Mesendoderm (in vitro differentiated cells): Measurements from ENCODE around the gene CHMP4A.

Experiments used
- DNase-seq: peaks from one replicate; pipeline ENCODE4 v3.0.0; 2013
- H2AK5ac ChIP-seq: 2 replicates; pipeline ENCODE4 v1.6.1; 2013; ENCODE audit warnings: low read length, inconsistent platforms
- H2BK120ac ChIP-seq: 2 replicates; pipeline ENCODE4 v1.6.1; 2013; ENCODE audit warnings: low read depth, mild to moderate bottlenecking, low read length, moderate library complexity, mixed read lengths
- H2BK15ac ChIP-seq: replicated peaks from 2 replicates; pipeline ENCODE4 v1.6.1; 2013; ENCODE audit warnings: low read depth, mild to moderate bottlenecking, moderate library complexity
- H2BK5ac ChIP-seq: 2 replicates; pipeline ENCODE4 v1.6.1; 2013; ENCODE audit warnings: low read length, inconsistent platforms
- H3K18ac ChIP-seq: 2 replicates; pipeline ENCODE4 v1.6.1; 2013; ENCODE audit warnings: mild to moderate bottlenecking, low read length, mixed read lengths
- H3K23ac ChIP-seq: one replicate; pipeline ENCODE4 v1.6.1; 2013; ENCODE audit warnings: low read length
- H3K27ac ChIP-seq: 2 replicates; pipeline ENCODE4 v1.5.1; 2013; ENCODE audit warnings: low read depth, mild to moderate bottlenecking, inconsistent platforms, low read length, moderate library complexity
- H3K27me3 ChIP-seq: 2 replicates; pipeline ENCODE4 v1.6.1; 2013; ENCODE audit warnings: low read length, control low read depth, mild to moderate bottlenecking, inconsistent platforms; ENCODE audit not compliant: insufficient read depth, poor library complexity
- H3K36me3 ChIP-seq: 2 replicates; pipeline ENCODE4 v1.6.1; 2013; ENCODE audit warnings: low read length, inconsistent platforms; ENCODE audit not compliant: control insufficient read depth, insufficient read depth
- H3K4ac ChIP-seq: one replicate; pipeline ENCODE4 v1.6.1; 2013; ENCODE audit warnings: low read depth, mild to moderate bottlenecking, low read length, moderate library complexity
- H3K4me1 ChIP-seq: 2 replicates; pipeline ENCODE4 v1.6.1; 2013; ENCODE audit warnings: low read depth, low read length, inconsistent platforms; ENCODE audit not compliant: control insufficient read depth
- H3K4me2 ChIP-seq: 2 replicates; pipeline ENCODE4 v1.6.1; 2013; ENCODE audit warnings: low read length
- H3K4me3 ChIP-seq: 2 replicates; pipeline ENCODE4 v1.5.1; 2013; ENCODE audit warnings: mild to moderate bottlenecking, low read length
- H3K56ac ChIP-seq: one replicate; pipeline ENCODE4 v1.6.1; 2013; ENCODE audit warnings: low read length
- H3K79me1 ChIP-seq: 2 replicates; pipeline ENCODE4 v1.6.1; 2013; ENCODE audit warnings: low read length, inconsistent platforms
- H3K79me2 ChIP-seq: 2 replicates; pipeline ENCODE4 v1.6.1; 2013; ENCODE audit warnings: mild to moderate bottlenecking, low read length; ENCODE audit not compliant: control insufficient read depth, insufficient read depth
- H3K9ac ChIP-seq: 2 replicates; pipeline ENCODE4 v1.6.1; 2013; ENCODE audit warnings: low read length, inconsistent platforms
- H4K5ac ChIP-seq: one replicate; pipeline ENCODE4 v1.6.1; 2013; ENCODE audit warnings: low read length
- H4K8ac ChIP-seq: one replicate; pipeline ENCODE4 v1.6.1; 2013; ENCODE audit warnings: low read depth, mild to moderate bottlenecking, control low read depth, low read length, moderate library complexity
- WGBS: extraction: QIAGEN DNeasy Blood & Tissue Kit; methylation state at CpG from one replicate; pipeline ENCODE4 v1.1.7; 2013; ENCODE audit warnings: low lambda C conversion rate, missing lambda C conversion rate; ENCODE audit not compliant: insufficient coverage; ENCODE audit errors: extremely low coverage; 5-methylcytosine and 5-hydroxymethylcytosine counted together

Gene CHMP4A

DNA sequence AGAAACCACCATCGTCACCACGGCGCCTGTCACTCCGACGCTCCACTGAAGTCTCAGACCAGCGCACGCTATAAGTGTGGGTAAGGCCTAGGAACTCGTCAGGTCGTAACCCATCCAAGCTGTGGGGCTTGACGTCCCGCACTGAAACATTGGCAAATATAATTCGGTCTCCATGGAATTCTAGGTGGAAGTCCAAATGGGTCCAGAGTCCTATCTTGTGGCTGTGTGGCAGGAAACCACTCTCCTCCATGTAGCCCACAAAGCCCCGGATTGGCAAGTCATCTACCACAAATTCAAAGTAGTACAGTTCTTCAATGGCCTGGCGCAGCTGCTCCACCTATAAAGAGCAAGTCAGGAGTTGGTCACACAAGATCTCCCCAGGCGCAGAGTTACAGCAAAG lies 20.4 kb downstream of the CHMP4A start:
- Histone ChIP-seq H3K4me2 (no peak overlapping the region), H3K27me3 (no peaks in the 10 kb centered on the region), H3K79me2 (peaks cover 2% of the 10 kb centered on the region), H3K18ac (no peak overlapping the region), H3K4ac (no peak overlapping the region), H4K5ac (no peak overlapping the region), H2AK5ac (no peak overlapping the region), H3K9ac (no peak overlapping the region), H3K4me3 (no peak overlapping the region), H4K8ac (no peak overlapping the region), H3K79me1 (peaks cover 1% of the 10 kb centered on the region), H2BK15ac (no peak overlapping the region), H3K4me1 (peaks cover 2% of the 10 kb centered on the region), H2BK120ac (no peak overlapping the region), H3K23ac (no peak overlapping the region), H2BK5ac (no peak overlapping the region), H3K36me3 (peaks cover 4% of the 10 kb centered on the region), H3K27ac (no peak overlapping the region), H3K56ac (no peak overlapping the region)
- no peak for DNase-seq
- WGBS, result no CpG with 5 or more reads among the region's 15 CpGs

GRCh38 chr14:24190416-24190815 lies 22.9 kb downstream of the CHMP4A start:
- Histone ChIP-seq H4K8ac (no peak overlapping the region), H3K4ac (no peak overlapping the region), H3K79me1 (peaks cover 12% of the 10 kb centered on the region), H2BK120ac (no peak overlapping the region), H3K4me2 (no peak overlapping the region), H3K4me1 (peaks cover 6% of the 10 kb centered on the region), H3K18ac (no peak overlapping the region), H2BK15ac (no peak overlapping the region), H2AK5ac (no peak overlapping the region), H3K36me3 (peaks cover 10% of the 10 kb centered on the region), H3K56ac (no peak overlapping the region), H3K27ac (no peak overlapping the region), H2BK5ac (no peak overlapping the region), H3K79me2 (peaks cover 11% of the 10 kb centered on the region), H3K9ac (no peak overlapping the region), H3K27me3 (no peaks in the 10 kb centered on the region), H3K4me3 (no peak overlapping the region), H3K23ac (no peak overlapping the region), H4K5ac (no peak overlapping the region)
- DNase-seq, result no peak
- no CpG with 5 or more reads among the region's 10 CpGs for WGBS

DNA sequence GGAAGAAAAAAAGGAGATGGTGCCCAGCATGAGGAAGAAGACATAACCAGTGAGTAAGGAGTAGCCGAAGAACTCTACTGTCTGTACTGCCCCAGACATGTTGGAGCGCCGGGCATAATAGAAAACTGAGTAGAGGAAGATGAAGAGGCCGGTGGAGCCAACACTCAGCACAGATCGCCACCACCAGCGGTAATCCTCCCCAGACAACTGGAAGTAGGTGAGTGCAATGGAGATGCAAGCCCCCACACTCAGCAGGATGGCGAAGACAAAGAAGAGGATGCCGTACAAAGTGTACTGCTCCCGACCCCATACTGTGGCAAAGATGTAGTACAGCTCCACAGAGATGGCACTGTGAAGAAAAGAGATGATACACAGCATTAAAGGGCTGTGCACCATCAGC lies 23.8 kb downstream of the CHMP4A start:
- no peak overlapping the region for H2AK5ac ChIP-seq
- no peak overlapping the region for H2BK5ac ChIP-seq
- no peak overlapping the region for H3K4me2 ChIP-seq
- no peak overlapping the region for H4K8ac ChIP-seq
- no peak overlapping the region for H3K4me3 ChIP-seq
- H3K27ac ChIP-seq, result no peak overlapping the region
- peaks cover 13% of the 10 kb centered on the region for H3K36me3 ChIP-seq
- H3K23ac ChIP-seq, result no peak overlapping the region
- no CpG with 5 or more reads among the region's 9 CpGs for WGBS
- no peak overlapping the region for H3K18ac ChIP-seq
- peak overlapping the region; percentile 88 for H4K5ac ChIP-seq
- no peak overlapping the region for H3K4ac ChIP-seq
- peak overlapping the region; percentile 56 for H3K9ac ChIP-seq
- peaks cover 12% of the 10 kb centered on the region for H3K79me1 ChIP-seq
- peaks cover 11% of the 10 kb centered on the region for H3K79me2 ChIP-seq
- no peak overlapping the region for H2BK120ac ChIP-seq
- no peak for DNase-seq
- peaks cover 6% of the 10 kb centered on the region for H3K4me1 ChIP-seq
- no peak overlapping the region for H2BK15ac ChIP-seq
- H3K56ac ChIP-seq, result peak overlapping the region; percentile 37
- H3K27me3 ChIP-seq, result no peaks in the 10 kb centered on the region

GRCh38 chr14:24189059-24189375 lies 24.3 kb downstream of the CHMP4A start:
- Histone ChIP-seq H2BK15ac (no peak overlapping the region), H3K4me1 (peaks cover 6% of the 10 kb centered on the region), H3K27ac (no peak overlapping the region), H3K36me3 (peaks cover 13% of the 10 kb centered on the region), H2BK120ac (no peak overlapping the region), H2BK5ac (no peak overlapping the region), H3K23ac (no peak overlapping the region), H3K27me3 (no peaks in the 10 kb centered on the region), H3K4ac (no peak overlapping the region), H4K8ac (peak overlapping the region; percentile 78), H3K4me3 (no peak overlapping the region), H3K9ac (peak overlapping the region; percentile 56), H3K79me2 (peaks cover 11% of the 10 kb centered on the region), H3K4me2 (no peak overlapping the region), H2AK5ac (no peak overlapping the region), H4K5ac (peak overlapping the region; percentile 88), H3K56ac (peak overlapping the region; percentile 37), H3K18ac (no peak overlapping the region), H3K79me1 (peaks cover 12% of the 10 kb centered on the region)
- DNase-seq, result no peak
- no CpG with 5 or more reads among the region's 3 CpGs for WGBS

GRCh38 chr14:24188251-24189058 lies 24.8 kb downstream of the CHMP4A start, which contains the start of gene IPO4:
Gene IPO4 (minus strand): TSS chr14:24188816. CDS start chr14:24188787, 29 bp downstream.
- H3K27ac ChIP-seq, result peak within 1 kb of the TSS; percentile 75
- no peak within 1 kb of the TSS for H2BK5ac ChIP-seq
- H3K23ac ChIP-seq, result peak within 1 kb of the TSS; percentile 72
- H3K18ac ChIP-seq, result peak within 1 kb of the TSS; percentile 44
- H4K8ac ChIP-seq, result peak within 1 kb of the TSS; percentile 78
- peak within 1 kb of the TSS; percentile 99 for H3K56ac ChIP-seq
- no CpG with 5 or more reads among the region's 65 CpGs for WGBS
- no peak within 1 kb of the TSS for H3K4ac ChIP-seq
- no peak within 1 kb of the TSS for H2AK5ac ChIP-seq
- H3K79me2 ChIP-seq, result peaks cover 11% of the 10 kb centered on the region
- peaks cover 6% of the 10 kb centered on the region for H3K4me1 ChIP-seq
- H3K4me3 ChIP-seq, result peak within 1 kb of the TSS; percentile 89
- H3K9ac ChIP-seq, result peak within 1 kb of the TSS; percentile 95
- no peak within 1 kb of the TSS for H2BK120ac ChIP-seq
- no peaks in the 10 kb centered on the region for H3K27me3 ChIP-seq
- H4K5ac ChIP-seq, result peak within 1 kb of the TSS; percentile 88
- peaks cover 13% of the 10 kb centered on the region for H3K36me3 ChIP-seq
- peak; percentile 99 for DNase-seq
- no peak within 1 kb of the TSS for H2BK15ac ChIP-seq
- peak within 1 kb of the TSS; percentile 74 for H3K4me2 ChIP-seq
- H3K79me1 ChIP-seq, result peaks cover 12% of the 10 kb centered on the region
